ENCODE data around the gene TMEM108. TPM values are rescaled to one million over a fixed set of nuclear protein-coding genes. Genes with fewer than 3 reads are reported as not detected.

TMEM108 gene
- polyA plus RNA-seq, 1 donor from 2014 or later: not detected

- no peaks in the 10 kb centered on the region for H3K9me3 Mint-ChIP-seq
- H3K4me3 Mint-ChIP-seq: no peak overlapping the region
- peaks cover 10% of the 10 kb centered on the region for H3K27me3 Mint-ChIP-seq
- no peak overlapping the region for H3K27ac Mint-ChIP-seq
- no peaks in the 10 kb centered on the region for H3K36me3 Mint-ChIP-seq
- peaks cover 0 to 4% (median 1%) of the 10 kb centered on the region in 3 donors for H3K4me1 Mint-ChIP-seq
These were observed 232.4 kb downstream of the TMEM108 start for GRCh38 chr3:133270631-133271030.

- no peaks in the 10 kb centered on the region for H3K9me3 Mint-ChIP-seq
- peaks cover 0 to 4% (median 1%) of the 10 kb centered on the region in 3 donors for H3K4me1 Mint-ChIP-seq
- H3K27me3 Mint-ChIP-seq: peaks cover 9% of the 10 kb centered on the region
- H3K4me3 Mint-ChIP-seq: no peak overlapping the region
- no peaks in the 10 kb centered on the region for H3K36me3 Mint-ChIP-seq
- H3K27ac Mint-ChIP-seq: no peak overlapping the region
These were observed 232.9 kb downstream of the TMEM108 start for GRCh38 chr3:133271042-133271441.

- Mint-ChIP-seq H3K9me3 (no peaks in the 10 kb centered on the region), H3K4me1 (peaks cover 0 to 4% (median 1%) of the 10 kb centered on the region in 3 donors), H3K27me3 (peaks cover 8% of the 10 kb centered on the region), H3K4me3 (no peak overlapping the region), H3K36me3 (no peaks in the 10 kb centered on the region), H3K27ac (no peak overlapping the region)
These were observed 233.3 kb downstream of the TMEM108 start for GRCh38 chr3:133271539-133271938.

GRCh38 chr3:133273346-133273745, 235.2 kb downstream of the TMEM108 start:
- H3K9me3 Mint-ChIP-seq: no peaks in the 10 kb centered on the region
- peaks cover 0 to 6% (median 1%) of the 10 kb centered on the region in 3 donors for H3K4me1 Mint-ChIP-seq
- H3K27ac Mint-ChIP-seq: no peak overlapping the region
- H3K4me3 Mint-ChIP-seq: no peak overlapping the region
- H3K27me3 Mint-ChIP-seq: peaks cover 8% of the 10 kb centered on the region
- no peaks in the 10 kb centered on the region for H3K36me3 Mint-ChIP-seq

GRCh38 chr3:133274477-133274876, 236.3 kb downstream of the TMEM108 start:
- no peaks in the 10 kb centered on the region for H3K36me3 Mint-ChIP-seq
- H3K4me3 Mint-ChIP-seq: no peak overlapping the region
- peaks cover 0 to 6% (median 1%) of the 10 kb centered on the region in 3 donors for H3K4me1 Mint-ChIP-seq
- H3K27me3 Mint-ChIP-seq: peaks cover 8% of the 10 kb centered on the region
- H3K9me3 Mint-ChIP-seq: no peaks in the 10 kb centered on the region
- no peak overlapping the region for H3K27ac Mint-ChIP-seq

- Mint-ChIP-seq H3K27ac (no peak overlapping the region), H3K4me3 (no peak overlapping the region), H3K9me3 (no peaks in the 10 kb centered on the region), H3K27me3 (peaks cover 2% of the 10 kb centered on the region), H3K4me1 (peaks cover 0 to 6% (median 1%) of the 10 kb centered on the region in 3 donors), H3K36me3 (no peaks in the 10 kb centered on the region)
These were observed 238.4 kb downstream of the TMEM108 start for GRCh38 chr3:133276594-133276993.

- Mint-ChIP-seq H3K27ac (no peak overlapping the region), H3K4me1 (peaks cover 0 to 6% (median under 1%) of the 10 kb centered on the region in 3 donors), H3K36me3 (no peaks in the 10 kb centered on the region), H3K9me3 (no peaks in the 10 kb centered on the region), H3K27me3 (peaks cover 2% of the 10 kb centered on the region), H3K4me3 (no peak overlapping the region)
These were observed 239.6 kb downstream of the TMEM108 start for GRCh38 chr3:133277813-133278212.

GRCh38 chr3:133278260-133279043, 240.3 kb downstream of the TMEM108 start:
- H3K4me3 Mint-ChIP-seq: no peak overlapping the region
- H3K36me3 Mint-ChIP-seq: no peaks in the 10 kb centered on the region
- H3K4me1 Mint-ChIP-seq: peaks cover 0 to 6% (median 0%) of the 10 kb centered on the region in 3 donors
- no peaks in the 10 kb centered on the region for H3K9me3 Mint-ChIP-seq
- peaks cover 2% of the 10 kb centered on the region for H3K27me3 Mint-ChIP-seq
- no peak overlapping the region for H3K27ac Mint-ChIP-seq

- Mint-ChIP-seq H3K4me1 (peaks cover 0 to 2% (median 0%) of the 10 kb centered on the region in 3 donors), H3K36me3 (no peaks in the 10 kb centered on the region), H3K4me3 (no peak overlapping the region), H3K27me3 (peaks cover 2% of the 10 kb centered on the region), H3K27ac (no peak overlapping the region), H3K9me3 (no peaks in the 10 kb centered on the region)
These were observed 242.4 kb downstream of the TMEM108 start for GRCh38 chr3:133280586-133280985.

GRCh38 chr3:133282236-133282635, 244.0 kb downstream of the TMEM108 start:
- H3K27ac Mint-ChIP-seq: no peak overlapping the region
- H3K4me1 Mint-ChIP-seq: peaks cover 0 to 1% (median 0%) of the 10 kb centered on the region in 3 donors
- no peaks in the 10 kb centered on the region for H3K9me3 Mint-ChIP-seq
- peaks cover 1% of the 10 kb centered on the region for H3K36me3 Mint-ChIP-seq
- no peak overlapping the region for H3K4me3 Mint-ChIP-seq
- no peaks in the 10 kb centered on the region for H3K27me3 Mint-ChIP-seq

GRCh38 chr3:133283958-133284807, 246.0 kb downstream of the TMEM108 start:
- no peaks in the 10 kb centered on the region for H3K9me3 Mint-ChIP-seq

GRCh38 chr3:133289322-133289721, 251.1 kb downstream of the TMEM108 start:
- H3K27ac Mint-ChIP-seq: no peak overlapping the region
- no peak overlapping the region for H3K4me3 Mint-ChIP-seq
- H3K9me3 Mint-ChIP-seq: no peaks in the 10 kb centered on the region
- peaks cover 0 to 1% (median 0%) of the 10 kb centered on the region in 3 donors for H3K4me1 Mint-ChIP-seq
- peaks cover 1% of the 10 kb centered on the region for H3K36me3 Mint-ChIP-seq
- H3K27me3 Mint-ChIP-seq: peaks cover 2% of the 10 kb centered on the region

More at GRCh38 chr3:133283958-133284807, 246.0 kb downstream of the TMEM108 start:
- H3K27me3 Mint-ChIP-seq: peaks cover 2% of the 10 kb centered on the region
- H3K36me3 Mint-ChIP-seq: peaks cover 1% of the 10 kb centered on the region
- peaks cover 0 to 1% (median 0%) of the 10 kb centered on the region in 3 donors for H3K4me1 Mint-ChIP-seq
- no peak overlapping the region for H3K27ac Mint-ChIP-seq
- H3K4me3 Mint-ChIP-seq: no peak overlapping the region

- Mint-ChIP-seq H3K4me1 (peaks cover 0 to 2% (median 0%) of the 10 kb centered on the region in 3 donors), H3K4me3 (no peak overlapping the region), H3K27me3 (peaks cover 3% of the 10 kb centered on the region), H3K36me3 (no peaks in the 10 kb centered on the region), H3K27ac (no peak overlapping the region), H3K9me3 (no peaks in the 10 kb centered on the region)
These were observed 254.1 kb downstream of the TMEM108 start for GRCh38 chr3:133292296-133292695.

- H3K4me1 Mint-ChIP-seq: peaks cover 0 to 2% (median 0%) of the 10 kb centered on the region in 3 donors
- no peak overlapping the region for H3K27ac Mint-ChIP-seq
- H3K27me3 Mint-ChIP-seq: peaks cover 1% of the 10 kb centered on the region
- H3K9me3 Mint-ChIP-seq: no peaks in the 10 kb centered on the region
- H3K36me3 Mint-ChIP-seq: no peaks in the 10 kb centered on the region
- H3K4me3 Mint-ChIP-seq: no peak overlapping the region
These were observed 255.4 kb downstream of the TMEM108 start for GRCh38 chr3:133293397-133294110.

GRCh38 chr3:133294253-133294652, 256.1 kb downstream of the TMEM108 start:
- Mint-ChIP-seq H3K27ac (no peak overlapping the region), H3K4me1 (peaks cover 0 to 2% (median 0%) of the 10 kb centered on the region in 3 donors), H3K4me3 (no peak overlapping the region), H3K36me3 (no peaks in the 10 kb centered on the region), H3K9me3 (no peaks in the 10 kb centered on the region), H3K27me3 (peaks cover 1% of the 10 kb centered on the region)
